ENCODE measurements around the gene TAF12. TPM values are rescaled to one million over a fixed set of nuclear protein-coding genes. Genes with fewer than 3 reads are reported as not detected.
A peak's percentile ranks its signal among the peaks of the same experiment; 100 is the strongest.
"Not testable (repeated sequence)": the region's sequence is repeated elsewhere in the genome, so short reads cannot be mapped to it uniquely, and the experiment has no call there.

The TAF12 gene
- total RNA-seq, 2 experiments from 2014 or later, result 30.4 to 33.0 TPM

DNA sequence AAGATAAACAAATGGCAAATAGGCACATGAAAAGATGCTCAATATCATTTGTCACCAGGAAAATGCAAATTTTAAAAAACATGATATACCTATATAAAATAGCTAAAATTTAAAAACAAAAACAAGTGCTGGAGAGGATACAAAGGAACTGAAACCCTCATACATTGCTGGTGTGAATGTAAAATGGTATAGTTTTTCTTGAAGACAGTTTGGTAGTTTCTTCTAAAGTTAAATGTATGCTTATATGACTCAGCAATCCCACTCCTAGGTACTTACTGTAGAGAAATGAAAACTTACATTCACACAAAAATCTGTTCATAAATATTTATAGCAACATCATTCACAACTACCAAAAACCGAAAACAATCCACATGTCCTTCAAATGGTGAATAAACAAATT is 11.2 kb downstream of the TAF12 start:
- Mint-ChIP-seq H3K27ac (no peak overlapping the region), H3K4me3 (no peak overlapping the region), H3K4me1 (peaks cover 8% of the 10 kb centered on the region), H3K9me3 (ENCODE audit: low read depth) (no peaks in the 10 kb centered on the region), H3K27me3 (no peaks in the 10 kb centered on the region), H3K36me3 (peaks cover 5% of the 10 kb centered on the region)
- ATAC-seq (no peak), DNase-seq (no peak)
- CTCF ChIA-PET, result interaction anchor here (2.6 kb wide), 1 partner anchor 9 kb away, joined by 8 read pairs; no protein-coding TSS in a partner anchor

DNA sequence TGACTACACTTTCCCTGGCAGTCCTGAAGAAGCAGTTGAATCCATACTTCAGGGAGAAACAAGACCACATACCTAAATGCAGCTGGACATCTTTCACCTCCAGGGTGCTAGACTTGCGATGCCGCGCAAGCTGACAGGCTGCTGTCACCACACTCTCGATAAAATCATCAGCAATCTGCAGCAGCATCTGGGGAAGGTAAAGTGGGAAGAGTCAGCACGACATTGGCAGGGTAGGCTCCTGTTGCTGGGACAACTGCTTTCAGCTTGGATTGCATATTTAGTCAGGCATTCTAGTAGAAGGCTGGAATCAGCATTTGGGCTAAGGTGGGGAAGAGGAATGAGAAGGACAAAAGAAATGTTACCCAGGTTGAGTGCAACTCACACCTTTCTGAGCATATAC is 29.7 kb downstream of the TAF12 start:
- no peak for ATAC-seq
- Mint-ChIP-seq H3K4me1 (no peaks in the 10 kb centered on the region), H3K4me3 (no peak overlapping the region), H3K36me3 (peaks cover 27% of the 10 kb centered on the region), H3K27me3 (no peaks in the 10 kb centered on the region), H3K27ac (no peak overlapping the region), H3K9me3 (ENCODE audit: low read depth) (no peaks in the 10 kb centered on the region)
- CTCF ChIA-PET, result no interaction called here
- DNase-seq, result no peak

DNA sequence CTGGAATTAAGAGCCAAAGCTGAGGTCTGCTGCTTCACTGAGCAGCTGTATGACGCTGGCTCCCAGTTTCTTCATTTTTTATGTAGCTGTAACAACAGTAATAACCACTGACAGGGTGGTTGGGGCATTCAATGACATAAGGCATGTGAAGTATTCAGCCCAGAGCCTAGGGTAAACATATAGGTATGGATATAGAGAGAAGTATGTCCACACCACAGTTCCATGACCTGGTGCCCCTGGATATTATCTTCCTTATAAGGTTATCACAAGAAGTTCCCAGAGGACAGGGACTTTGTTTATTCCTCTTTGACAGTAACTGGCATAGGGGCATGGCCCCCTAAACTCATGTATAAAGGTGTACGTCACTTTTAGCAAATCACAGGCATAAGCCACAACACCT is 36.1 kb downstream of the TAF12 start:
- ATAC-seq (no peak), DNase-seq (no peak)
- H3K27me3 Mint-ChIP-seq, result no peaks in the 10 kb centered on the region
- H3K9me3 Mint-ChIP-seq (ENCODE audit: low read depth), result no peaks in the 10 kb centered on the region
- H3K27ac Mint-ChIP-seq, result no peak overlapping the region
- H3K4me3 Mint-ChIP-seq, result no peak overlapping the region
- CTCF ChIA-PET, result interaction anchor here (0.5 to 1.5 kb wide), 2 partner anchors 10 to 25 kb away, joined by 3 read pairs; no protein-coding TSS in a partner anchor
- H3K4me1 Mint-ChIP-seq, result peaks cover 11% of the 10 kb centered on the region
- peaks cover 14% of the 10 kb centered on the region for H3K36me3 Mint-ChIP-seq

DNA sequence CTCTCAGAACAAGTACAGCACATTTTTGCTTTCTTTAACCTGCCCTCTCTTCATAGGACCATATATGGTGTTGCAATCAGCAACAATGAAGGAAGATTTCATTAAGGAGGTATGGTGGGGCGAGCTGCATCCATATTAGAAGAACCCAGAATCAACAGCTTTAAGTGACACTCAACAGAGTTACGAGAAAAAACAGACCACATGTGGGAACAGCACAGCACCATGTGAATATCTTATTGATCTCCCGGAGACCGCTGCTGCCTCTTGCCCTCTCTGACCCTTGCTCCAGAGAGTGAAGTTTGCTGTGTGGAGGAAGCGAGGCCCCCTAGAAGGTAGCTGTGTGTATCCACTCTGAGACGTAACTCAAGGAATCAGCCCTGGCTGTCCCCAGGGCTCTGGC is 37.9 kb downstream of the TAF12 start:
- Mint-ChIP-seq H3K36me3 (peaks cover 16% of the 10 kb centered on the region), H3K4me1 (peaks cover 14% of the 10 kb centered on the region), H3K9me3 (ENCODE audit: low read depth) (no peaks in the 10 kb centered on the region), H3K27me3 (no peaks in the 10 kb centered on the region), H3K27ac (no peak overlapping the region), H3K4me3 (no peak overlapping the region)
- ATAC-seq (no peak), DNase-seq (no peak)
- CTCF ChIA-PET, result interaction anchor here (1.0 to 1.9 kb wide), 3 partner anchors 13 to 245 kb away, joined by 3 to 5 read pairs (median 4); no protein-coding TSS in a partner anchor

DNA sequence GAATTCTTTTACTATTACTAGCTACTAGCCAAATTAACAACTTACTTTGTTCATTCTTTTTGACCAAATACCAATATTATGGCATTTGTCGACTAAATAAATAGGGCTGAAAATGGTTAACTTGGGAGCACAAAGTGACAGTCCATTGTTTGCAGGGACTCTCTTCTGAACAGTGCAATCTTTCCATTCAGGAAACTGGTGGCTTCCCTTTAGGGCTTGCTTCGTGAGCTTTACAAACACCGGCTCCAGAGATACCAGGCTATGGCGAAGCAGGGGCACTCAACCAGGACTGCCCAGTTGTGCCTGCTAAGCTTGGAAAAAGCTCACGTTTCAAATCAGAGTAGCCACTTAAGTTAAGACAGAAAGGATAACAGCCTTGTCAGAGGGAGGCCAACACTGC is 38.5 kb downstream of the TAF12 start:
- DNase-seq, result no peak
- no peak overlapping the region for H3K4me3 Mint-ChIP-seq
- H3K36me3 Mint-ChIP-seq, result peaks cover 13% of the 10 kb centered on the region
- no peaks in the 10 kb centered on the region for H3K27me3 Mint-ChIP-seq
- H3K9me3 Mint-ChIP-seq (ENCODE audit: low read depth), result no peaks in the 10 kb centered on the region
- CTCF ChIA-PET, result interaction anchor here (1.1 to 1.9 kb wide), 3 partner anchors 10 to 244 kb away, joined by 3 to 5 read pairs (median 4); no protein-coding TSS in a partner anchor
- no peak overlapping the region for H3K27ac Mint-ChIP-seq
- H3K4me1 Mint-ChIP-seq, result peaks cover 14% of the 10 kb centered on the region
- no peak for ATAC-seq

DNA sequence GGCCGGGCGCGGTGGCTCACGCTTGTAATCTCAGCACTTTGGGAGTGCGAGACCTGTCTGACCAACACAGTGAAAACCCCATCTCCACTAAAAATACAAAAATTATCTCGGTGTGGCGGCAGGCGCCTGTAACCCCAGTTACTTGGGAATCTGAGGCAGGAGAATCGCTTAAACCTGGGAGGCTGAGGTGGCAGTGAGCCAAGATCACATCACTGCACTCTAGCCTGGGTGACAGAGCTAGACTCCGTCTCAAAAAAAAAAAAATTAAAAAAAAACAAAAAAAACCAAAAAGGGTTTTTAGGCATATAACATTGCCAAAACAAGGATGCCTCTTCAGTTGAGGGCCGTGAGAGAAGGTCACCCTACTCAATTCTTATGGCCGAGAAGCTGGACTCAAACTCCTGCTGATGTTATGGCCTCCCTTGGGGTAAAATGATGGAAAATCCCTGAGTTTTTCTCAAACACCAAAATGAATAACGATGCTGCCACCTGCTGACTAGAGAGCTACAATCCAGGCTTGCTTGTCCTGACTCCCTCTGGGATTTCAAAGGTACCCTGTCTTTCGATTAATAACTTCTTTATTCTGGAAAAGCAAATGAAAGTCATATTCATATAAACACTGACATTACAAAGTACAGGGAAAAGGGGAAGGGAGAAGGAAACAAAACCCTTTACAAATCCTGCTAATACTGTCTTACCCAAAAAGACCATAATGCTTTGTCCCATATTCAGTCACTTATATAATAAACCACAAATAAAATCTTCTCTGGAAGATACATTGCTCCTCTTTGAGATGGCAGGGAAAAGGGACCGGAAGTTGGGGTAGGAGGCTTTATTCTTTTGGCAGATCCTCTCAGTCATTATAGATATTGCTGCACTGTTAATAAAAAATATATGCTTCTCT is 40.1 kb downstream of the TAF12 start:
- ATAC-seq (no peak), DNase-seq (peak; percentile 47)
- Mint-ChIP-seq H3K9me3 (ENCODE audit: low read depth) (no peaks in the 10 kb centered on the region), H3K27ac (no peak overlapping the region), H3K27me3 (no peaks in the 10 kb centered on the region), H3K4me1 (peaks cover 14% of the 10 kb centered on the region), H3K36me3 (peaks cover 12% of the 10 kb centered on the region), H3K4me3 (no peak overlapping the region)
- CTCF ChIA-PET, result interaction anchor here (0.6 to 2.4 kb wide), 17 partner anchors 13 to 361 kb away, joined by 3 to 12 read pairs (median 3); no protein-coding TSS in a partner anchor

DNA sequence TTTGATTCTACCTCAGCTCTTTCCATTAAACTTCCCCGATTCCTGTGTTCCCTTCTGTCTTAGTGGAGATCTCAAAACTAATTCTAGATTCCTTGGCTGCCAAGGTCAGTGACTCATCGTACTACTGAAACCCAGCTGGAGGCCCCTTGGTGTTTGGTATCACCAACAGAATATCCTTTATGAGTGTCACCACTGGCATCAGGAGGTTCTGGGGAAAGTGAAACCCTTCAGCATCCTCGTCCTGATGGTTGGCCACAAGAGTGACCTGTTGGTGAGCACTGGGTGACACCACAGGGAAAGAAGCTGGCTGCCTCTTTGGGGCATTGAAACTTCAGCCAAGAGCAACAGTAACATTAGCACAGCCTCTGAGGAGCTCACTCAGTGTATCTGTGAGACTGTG is 41.2 kb downstream of the TAF12 start:
- peak overlapping the region; percentile 67 for H3K27ac Mint-ChIP-seq
- H3K4me1 Mint-ChIP-seq, result peaks cover 14% of the 10 kb centered on the region
- no peaks in the 10 kb centered on the region for H3K27me3 Mint-ChIP-seq
- ATAC-seq (peak; percentile 47), DNase-seq (peak; percentile 58)
- CTCF ChIA-PET, result interaction anchor here (0.9 to 2.4 kb wide), 4 partner anchors 14 to 192 kb away, joined by 3 to 12 read pairs (median 6); no protein-coding TSS in a partner anchor
- peaks cover 12% of the 10 kb centered on the region for H3K36me3 Mint-ChIP-seq
- no peak overlapping the region for H3K4me3 Mint-ChIP-seq
- no peaks in the 10 kb centered on the region for H3K9me3 Mint-ChIP-seq (ENCODE audit: low read depth)

DNA sequence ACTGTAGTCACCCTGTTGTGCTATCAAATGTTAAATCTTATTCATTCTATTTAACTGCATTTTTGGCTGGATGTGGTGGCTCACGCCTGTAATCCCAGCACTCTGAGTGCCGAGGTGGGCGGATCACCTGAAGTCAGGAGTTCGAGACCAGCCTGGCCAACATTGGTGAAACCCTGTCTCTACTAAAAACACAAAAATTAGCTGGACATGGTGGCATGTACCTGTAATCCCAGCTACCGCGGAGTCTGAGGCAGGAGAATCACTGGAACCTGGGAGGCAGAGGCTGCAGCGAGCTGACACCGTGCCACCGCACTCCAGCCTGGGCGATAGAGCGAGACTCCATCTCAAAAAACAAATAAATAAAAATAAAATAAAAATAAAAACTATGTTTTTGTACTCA is 46.6 kb downstream of the TAF12 start:
- not testable (repeated sequence) for ATAC-seq; H3K27me3 Mint-ChIP-seq; H3K4me3 Mint-ChIP-seq; H3K4me1 Mint-ChIP-seq; H3K27ac Mint-ChIP-seq; H3K36me3 Mint-ChIP-seq; H3K9me3 Mint-ChIP-seq (ENCODE audit: low read depth); DNase-seq
- CTCF ChIA-PET, result interaction anchor here (0.6 to 1.5 kb wide), 3 partner anchors 10 to 19 kb away, joined by 3 to 5 read pairs (median 4); no protein-coding TSS in a partner anchor

DNA sequence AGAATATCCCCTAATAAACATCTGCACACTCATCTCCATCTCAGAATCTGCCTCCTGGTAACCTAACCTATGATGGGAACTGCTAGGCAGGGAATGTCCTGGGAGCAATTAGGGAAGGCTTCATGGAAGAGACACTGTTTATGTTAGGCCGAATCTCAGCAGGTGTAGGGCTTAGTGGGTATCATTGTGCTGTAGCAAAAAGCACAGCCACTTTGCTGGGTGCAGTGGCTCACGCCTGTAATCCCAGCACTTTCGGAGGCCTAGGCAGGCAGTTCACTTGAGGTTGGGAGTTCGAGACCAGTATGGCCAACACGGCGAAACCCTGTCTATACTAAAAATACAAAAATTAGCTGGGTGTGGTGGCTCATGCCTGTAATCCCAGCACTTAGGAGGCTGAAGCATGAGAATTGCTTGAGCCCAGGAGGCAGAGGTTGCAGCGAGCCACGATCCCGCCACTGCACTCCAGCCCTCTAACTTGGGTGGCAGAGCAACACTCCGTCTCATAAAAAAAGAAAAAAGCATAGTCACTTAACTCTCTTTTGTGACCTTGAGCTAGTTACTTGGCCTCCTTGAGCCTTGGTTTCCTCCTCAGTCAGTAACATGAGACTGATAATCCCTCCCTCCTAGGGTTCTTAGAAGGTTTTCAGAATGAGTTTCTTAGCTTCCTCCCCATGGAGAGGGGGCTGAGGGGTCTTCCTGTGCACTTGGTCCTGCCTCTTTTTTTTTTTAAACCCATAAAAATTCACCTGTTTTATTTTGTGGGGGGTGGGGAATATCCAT is 47.3 kb downstream of the TAF12 start:
- peaks cover 8% of the 10 kb centered on the region for H3K27me3 Mint-ChIP-seq
- CTCF ChIA-PET, result interaction anchor here (0.6 to 1.5 kb wide), 2 partner anchors 13 to 20 kb away, joined by 4 to 5 read pairs; no protein-coding TSS in a partner anchor
- peaks cover 6% of the 10 kb centered on the region for H3K4me1 Mint-ChIP-seq
- no peak overlapping the region for H3K27ac Mint-ChIP-seq
- H3K9me3 Mint-ChIP-seq (ENCODE audit: low read depth), result no peaks in the 10 kb centered on the region
- H3K36me3 Mint-ChIP-seq, result peaks cover 6% of the 10 kb centered on the region
- no peak overlapping the region for H3K4me3 Mint-ChIP-seq
- ATAC-seq (no peak), DNase-seq (no peak)

DNA sequence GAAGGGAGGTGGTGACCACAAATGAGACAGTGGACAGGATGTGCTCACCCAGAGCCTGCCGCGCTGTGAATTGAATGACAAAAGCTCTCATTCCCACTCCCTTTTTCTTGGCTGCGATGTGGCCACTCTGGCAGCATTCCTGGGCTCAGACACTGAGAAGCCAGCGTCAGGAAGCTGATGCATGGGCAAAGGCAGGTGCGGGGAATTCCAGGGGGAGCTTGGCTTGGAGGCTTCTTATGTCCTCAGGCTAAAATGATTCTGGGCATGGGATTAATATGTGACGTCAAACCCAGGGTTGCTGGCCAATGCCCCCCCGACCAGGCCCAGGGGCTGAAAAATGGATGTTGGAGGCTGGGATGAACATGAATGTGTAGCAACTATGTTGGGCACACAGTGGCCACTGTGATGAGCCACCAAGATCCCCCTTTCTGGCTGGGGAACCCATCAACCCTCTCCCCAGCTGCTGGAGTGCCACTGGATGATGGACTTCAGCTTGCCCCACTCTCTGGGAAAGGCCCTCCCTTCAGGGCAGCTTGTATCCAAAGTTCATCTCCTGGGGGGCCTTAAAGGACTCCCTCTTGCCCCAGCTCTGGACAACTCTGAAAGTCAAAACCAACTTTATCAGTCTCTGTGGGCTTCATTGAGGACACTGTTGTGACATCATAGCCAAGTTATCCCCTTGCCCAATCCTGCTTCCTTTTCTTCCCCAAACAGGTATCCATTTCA is 48.0 kb downstream of the TAF12 start:
- CTCF ChIA-PET; H3K9me3 Mint-ChIP-seq (ENCODE audit: low read depth): not testable (repeated sequence)

DNA sequence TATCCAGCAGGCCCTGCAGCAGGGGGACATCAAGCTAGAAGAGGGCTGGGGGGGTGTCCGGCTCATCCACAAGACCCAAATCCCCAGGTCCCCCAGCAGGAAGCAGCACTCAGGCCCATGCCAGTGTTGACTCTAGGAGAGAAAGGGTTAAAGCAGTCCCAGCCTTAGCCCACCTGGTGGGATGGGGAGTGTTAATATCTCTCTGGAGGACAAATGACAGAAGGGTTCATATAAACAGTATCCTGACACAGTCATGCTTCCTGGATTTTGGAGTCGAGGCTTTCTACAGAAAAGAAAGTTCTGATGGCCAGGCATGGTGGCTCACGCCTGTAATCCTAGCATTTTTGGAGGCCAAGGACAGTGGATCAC is 48.9 kb downstream of the TAF12 start:
- H3K4me3 Mint-ChIP-seq, result not testable (repeated sequence)

More for the DNA sequence above, 48.0 kb downstream of the TAF12 start:
- ATAC-seq, H3K36me3 Mint-ChIP-seq, DNase-seq, H3K4me3 Mint-ChIP-seq, H3K27me3 Mint-ChIP-seq, H3K27ac Mint-ChIP-seq, H3K4me1 Mint-ChIP-seq: not testable (repeated sequence)

DNA sequence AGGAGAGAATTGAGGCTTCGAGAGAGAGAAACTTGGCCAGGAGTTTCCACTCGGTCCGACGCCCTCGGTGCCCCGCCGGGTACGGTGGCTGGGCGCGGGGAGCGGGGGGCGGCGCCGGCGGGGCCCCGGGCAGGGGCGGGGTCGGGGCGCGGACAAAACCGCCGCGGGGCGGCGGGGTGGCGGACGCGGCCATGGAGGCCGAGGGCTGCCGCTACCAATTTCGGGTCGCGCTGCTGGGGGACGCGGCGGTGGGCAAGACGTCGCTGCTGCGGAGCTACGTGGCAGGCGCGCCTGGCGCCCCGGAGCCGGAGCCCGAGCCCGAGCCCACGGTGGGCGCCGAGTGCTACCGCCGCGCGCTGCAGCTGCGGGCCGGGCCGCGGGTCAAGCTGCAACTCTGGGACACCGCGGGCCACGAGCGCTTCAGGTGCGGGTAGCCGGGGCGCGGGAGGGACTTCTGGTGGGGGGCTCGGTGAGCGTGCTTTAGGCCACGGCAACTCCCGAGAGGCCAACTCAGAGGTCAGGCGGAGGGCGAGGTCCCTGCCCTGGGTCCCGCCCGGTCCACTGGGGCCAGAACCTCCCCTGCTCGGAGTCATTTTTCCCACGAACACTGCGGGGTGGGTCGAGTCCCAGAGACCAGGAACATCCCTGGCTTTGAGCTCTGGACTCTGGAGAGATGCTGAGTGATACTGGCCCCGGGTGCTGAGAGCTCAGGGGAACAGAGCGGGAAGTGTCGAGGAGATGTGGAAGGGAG is 50.4 kb downstream of the TAF12 start:
- no peaks in the 10 kb centered on the region for H3K9me3 Mint-ChIP-seq (ENCODE audit: low read depth)
- H3K4me1 Mint-ChIP-seq, result peaks cover 6% of the 10 kb centered on the region
- ATAC-seq (peak; percentile 74), DNase-seq (no peak)
- H3K27ac Mint-ChIP-seq, result no peak overlapping the region
- H3K4me3 Mint-ChIP-seq, result peak overlapping the region; percentile 60
- H3K36me3 Mint-ChIP-seq, result peaks cover 2% of the 10 kb centered on the region
- H3K27me3 Mint-ChIP-seq, result peaks cover 8% of the 10 kb centered on the region
- CTCF ChIA-PET, result interaction anchor here (0.8 kb wide), 1 partner anchor 11 kb away, joined by 3 read pairs; no protein-coding TSS in a partner anchor

More for the DNA sequence above, 48.9 kb downstream of the TAF12 start:
- H3K4me1 Mint-ChIP-seq; H3K9me3 Mint-ChIP-seq (ENCODE audit: low read depth); H3K27me3 Mint-ChIP-seq; CTCF ChIA-PET; ATAC-seq; H3K36me3 Mint-ChIP-seq; H3K27ac Mint-ChIP-seq; DNase-seq: not testable (repeated sequence)

Measured in activated CD8-positive, alpha-beta memory T cell treated with anti-CD3 and anti-CD28 coated beads, Interleukin-2, amount 10 ng/mL, durations not matched to agents 7 days and 5 days (primary cell).